Thyroid gland (tissue), 4 donors: ENCODE measurements around the gene CMKLR1.

Experiments
- POLR2A ChIP-seq, 2 donors: fragments of 450-650 bp; IDR thresholded peaks; one replicate each; pipeline ENCODE4 v1.6.1; 2017; ENCODE audit warnings: antibody characterized with exemption in 2 of 2, mild to moderate bottlenecking in 2 of 2, moderate library complexity in 1 of 2
- TF ChIP-seq, protein P1 (sequence below), 6 experiments: fragments of 200-600 bp in 3 of 6; fragments of 450-650 bp in 3 of 6; sonication (generic) in 3 of 6; IDR thresholded peaks; one replicate each; pipeline ENCODE4 v1.5.1; 2016 to 2019; ENCODE audit warnings: antibody characterized with exemption in 6 of 6, mild to moderate bottlenecking in 2 of 6, inconsistent platforms in 1 of 6, moderate library complexity in 1 of 6

DNA sequence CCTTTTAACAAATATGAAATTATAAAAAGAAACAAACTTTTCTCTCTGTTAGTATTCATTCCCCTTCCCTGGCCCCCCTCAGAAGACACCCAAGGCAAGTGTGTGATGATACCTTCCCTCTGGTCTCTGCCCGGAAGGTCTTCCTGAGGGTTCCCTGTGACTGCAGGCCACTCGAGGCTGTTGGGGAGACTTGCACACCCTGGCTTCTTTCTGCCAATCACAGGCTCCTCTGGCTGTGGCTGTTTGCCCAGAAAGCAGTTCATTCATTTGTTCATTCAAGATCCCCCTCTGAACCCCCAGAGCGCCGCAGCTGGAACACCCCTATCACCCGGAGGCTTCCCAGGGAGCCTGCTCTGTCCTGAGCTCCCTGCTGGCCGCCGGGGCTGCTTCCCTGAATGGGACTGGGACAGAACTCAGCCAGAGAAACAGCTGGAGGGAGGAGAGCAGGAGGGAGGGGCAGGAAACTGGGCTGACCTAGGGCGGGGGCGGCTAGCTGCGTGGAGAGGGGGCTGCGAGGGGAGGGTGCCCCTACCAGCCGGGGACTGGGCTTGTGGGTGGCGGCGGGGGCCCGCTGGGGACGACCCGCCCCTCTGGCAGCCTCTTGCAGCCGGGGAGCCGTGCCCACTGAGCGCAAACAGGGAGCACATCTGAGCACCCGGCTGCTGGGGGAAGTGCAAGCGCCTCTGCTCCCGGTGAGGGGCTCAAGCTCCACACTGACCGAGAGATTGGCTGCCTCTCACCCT, at the start of gene CMKLR1:
- TF ChIP-seq, protein P1, sequence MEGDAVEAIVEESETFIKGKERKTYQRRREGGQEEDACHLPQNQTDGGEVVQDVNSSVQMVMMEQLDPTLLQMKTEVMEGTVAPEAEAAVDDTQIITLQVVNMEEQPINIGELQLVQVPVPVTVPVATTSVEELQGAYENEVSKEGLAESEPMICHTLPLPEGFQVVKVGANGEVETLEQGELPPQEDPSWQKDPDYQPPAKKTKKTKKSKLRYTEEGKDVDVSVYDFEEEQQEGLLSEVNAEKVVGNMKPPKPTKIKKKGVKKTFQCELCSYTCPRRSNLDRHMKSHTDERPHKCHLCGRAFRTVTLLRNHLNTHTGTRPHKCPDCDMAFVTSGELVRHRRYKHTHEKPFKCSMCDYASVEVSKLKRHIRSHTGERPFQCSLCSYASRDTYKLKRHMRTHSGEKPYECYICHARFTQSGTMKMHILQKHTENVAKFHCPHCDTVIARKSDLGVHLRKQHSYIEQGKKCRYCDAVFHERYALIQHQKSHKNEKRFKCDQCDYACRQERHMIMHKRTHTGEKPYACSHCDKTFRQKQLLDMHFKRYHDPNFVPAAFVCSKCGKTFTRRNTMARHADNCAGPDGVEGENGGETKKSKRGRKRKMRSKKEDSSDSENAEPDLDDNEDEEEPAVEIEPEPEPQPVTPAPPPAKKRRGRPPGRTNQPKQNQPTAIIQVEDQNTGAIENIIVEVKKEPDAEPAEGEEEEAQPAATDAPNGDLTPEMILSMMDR (IDR thresholded peaks at IDR 0.05): no peak
- TF ChIP-seq POLR2A (IDR thresholded peaks at IDR 0.05): no peak
